BJ (cell line): ENCODE results near the gene DLD. TPM values are rescaled to one million over a fixed set of nuclear protein-coding genes. Genes with fewer than 3 reads are reported as not detected.

Experiments
- CTCF ChIA-PET: fragments of 350-600 bp; formaldehyde crosslinking; extraction: SDS; loops from one replicate; lab custom pipeline; 2021; ENCODE audit warnings: antibody characterized with exemption, inconsistent platforms; lab: Yijun Ruan, JAX
- POLR2A ChIA-PET: fragments of 300-600 bp; sonication (Branson Sonifier 250); formaldehyde crosslinking; extraction: SDS; loops from one replicate; lab custom pipeline; 2021; ENCODE audit warnings: antibody characterized with exemption; lab: Charles Lee
- DNase-seq: peaks from one replicate; pipeline ENCODE4 v3.0.0-alpha.2; 2011; ENCODE audit warnings: low read depth
- H3K27me3 ChIP-seq: 2 replicates; pipeline ENCODE4 v1.6.0; 2011; ENCODE audit warnings: low read length; ENCODE audit not compliant: control insufficient read depth, insufficient read depth
- H3K36me3 ChIP-seq: 2 replicates; pipeline ENCODE4 v1.5.1; 2011; ENCODE audit warnings: low read length; ENCODE audit not compliant: control insufficient read depth, insufficient read depth
- H3K4me3 ChIP-seq: 2 replicates; pipeline ENCODE4 v1.5.1; 2011; ENCODE audit warnings: low read depth, mild to moderate bottlenecking, control low read depth, low read length
- CTCF ChIP-seq: IDR thresholded peaks from 2 replicates; pipeline ENCODE4 v1.5.1; 2011; ENCODE audit warnings: low read depth, mild to moderate bottlenecking, control low read depth, inconsistent platforms, low read length, moderate library complexity; ENCODE audit not compliant: insufficient read depth
- polyA plus RNA-seq: library from polyadenylated mRNA; depleted of rRNA; stranded (reverse); fragments of >200 nt; gene quantifications from 2 replicates; pipeline ENCODE4 v1.2.3, GENCODE V29; 2011

Gene DLD
- polyA plus RNA-seq, 1 experiment, result 72.4 TPM

- CTCF ChIA-PET, result interaction anchor here (1.2 kb wide), 1 partner anchor 189 kb away, joined by 4 read pairs; no protein-coding TSS in a partner anchor
- DNase-seq, result no peak
- no peaks in the 10 kb centered on the region for H3K27me3 ChIP-seq
- H3K36me3 ChIP-seq, result peaks cover 31% of the 10 kb centered on the region
- TF ChIP-seq CTCF, result no peak
- no peak overlapping the region for H3K4me3 ChIP-seq
- POLR2A ChIA-PET, result no interaction called here
These were observed 66.5 kb downstream of the DLD start for GRCh38 chr7:107957436-107957835.

GRCh38 chr7:107958764-107959526 lies 68.0 kb downstream of the DLD start:
- peaks cover 29% of the 10 kb centered on the region for H3K36me3 ChIP-seq

GRCh38 chr7:107959527-107959898 lies 68.5 kb downstream of the DLD start:
- Histone ChIP-seq H3K36me3 (peaks cover 34% of the 10 kb centered on the region), H3K27me3 (no peaks in the 10 kb centered on the region), H3K4me3 (no peak overlapping the region)
- TF ChIP-seq CTCF, result no peak
- ChIA-PET CTCF (interaction anchor here (1.4 kb wide), 1 partner anchor 23 kb away, joined by 4 read pairs; no protein-coding TSS in a partner anchor), POLR2A (no interaction called here)
- DNase-seq, result no peak

More at GRCh38 chr7:107958764-107959526, 68.0 kb downstream of the DLD start:
- DNase-seq, result peak; percentile 79
- CTCF ChIA-PET, result interaction anchor here (1.2 to 1.4 kb wide), 2 partner anchors 24 to 186 kb away, joined by 4 to 5 read pairs; no protein-coding TSS in a partner anchor
- TF ChIP-seq CTCF, result no peak
- POLR2A ChIA-PET, result interaction anchor here (0.7 kb wide), 2 partner anchors 10 to 42 kb away, joined by 3 read pairs; no protein-coding TSS in a partner anchor
- Histone ChIP-seq H3K4me3 (no peak overlapping the region), H3K27me3 (no peaks in the 10 kb centered on the region)

GRCh38 chr7:107960272-107960671 lies 69.3 kb downstream of the DLD start:
- no peak for DNase-seq

More at GRCh38 chr7:107960272-107960671, 69.3 kb downstream of the DLD start:
- POLR2A ChIA-PET, result no interaction called here
- no peak for TF ChIP-seq CTCF
- H3K4me3 ChIP-seq, result no peak overlapping the region
- CTCF ChIA-PET, result interaction anchor here (1.2 kb wide), 1 partner anchor 13 kb away, joined by 4 read pairs; no protein-coding TSS in a partner anchor
- no peaks in the 10 kb centered on the region for H3K27me3 ChIP-seq
- H3K36me3 ChIP-seq, result peaks cover 35% of the 10 kb centered on the region
